ENCODE data around the gene DCXR. TPM values are rescaled to one million over a fixed set of nuclear protein-coding genes. Genes with fewer than 3 reads are reported as not detected.
A peak's percentile ranks its signal among the peaks of the same experiment; 100 is the strongest.

DCXR gene
- total and polyA plus RNA-seq, 2 of the 13 experiments (the other 11 are each of a cell fraction or from before 2014, with no cell fraction given) = 287 to 311 TPM

GRCh38 chr17:82085031-82085861 is 47.7 kb upstream of the DCXR start:
- no peak overlapping the region for H2AFZ ChIP-seq (ENCODE audit: low read length)
- ChIA-PET CTCF (ENCODE audit: low intra/inter-chr PET ratio, low total read pairs) (no interaction called here), POLR2A (interaction anchor here (2.5 kb wide), 1 partner anchor 21 kb away, joined by 7 read pairs; no protein-coding TSS in a partner anchor)
- no peak overlapping the region for H3K27ac ChIP-seq (ENCODE audit: extremely low read length, insufficient read depth, low read length)
- no peak overlapping the region for H3K4me2 ChIP-seq (ENCODE audit: low read depth, low read length)
- H3K79me2 ChIP-seq (ENCODE audit: insufficient read depth, low read length) = peaks cover 10% of the 10 kb centered on the region
- intact Hi-C loops (cut with micrococcal nuclease; ENCODE audit: unreplicated experiment) = no loop called here
- peaks cover 88 to 99% of the 10 kb centered on the region in 2 experiments for H3K36me3 ChIP-seq (replicated peaks in 1 of 2; ENCODE audit: control insufficient read depth in 1 of 2, insufficient read depth in 2 of 2, low read length in 2 of 2)
- FAIRE-seq = no peak
- DNase-seq (ENCODE audit: low spot score) = no peak
- in situ Hi-C loops (cut with HindIII; ENCODE audit: extremely low pct_ligation_motif_present, low pct_unique_long_range_greater_than_20kb) = no loop called here
- peak; percentile 24; the same call in 1 of the 2 replicates for TF ChIP-seq PAF1 (CRISPR knock-in tag; IDR thresholded peaks at IDR 0.05)
- 0 out of 2 replicates have a peak, but pooled peaks have one; percentile 21 for TF ChIP-seq BORCS8-MEF2B (CRISPR knock-in tag; IDR thresholded peaks at IDR 0.05)
- no peak for TF ChIP-seq FOXA1 (IDR thresholded peaks at IDR 0.05)
- TF ChIP-seq FOXA1 (CRISPR knock-in tag; IDR thresholded peaks at IDR 0.05) = no peak
- TF ChIP-seq ZNF543 (CRISPR knock-in tag; IDR thresholded peaks at IDR 0.05) = no peak
- 0 out of 2 replicates have a peak, but pooled peaks have one; percentile 10 for TF ChIP-seq MTA1 (CRISPR knock-in tag; IDR thresholded peaks at IDR 0.05; ENCODE audit: borderline replicate concordance)
- no peak for TF ChIP-seq ZMAT3 (CRISPR knock-in tag; conservative IDR thresholded peaks at IDR 0.05)
- TF ChIP-seq ZFX (CRISPR knock-in tag; IDR thresholded peaks at IDR 0.05; ENCODE audit: low read depth) = 0 out of 2 replicates have a peak, but pooled peaks have one; percentile 7
- TF ChIP-seq HNRNPK (IDR thresholded peaks at IDR 0.05; ENCODE audit: low read depth, low read length, poor library complexity, severe bottlenecking) = peak; percentile 43
- TF ChIP-seq, protein P1, sequence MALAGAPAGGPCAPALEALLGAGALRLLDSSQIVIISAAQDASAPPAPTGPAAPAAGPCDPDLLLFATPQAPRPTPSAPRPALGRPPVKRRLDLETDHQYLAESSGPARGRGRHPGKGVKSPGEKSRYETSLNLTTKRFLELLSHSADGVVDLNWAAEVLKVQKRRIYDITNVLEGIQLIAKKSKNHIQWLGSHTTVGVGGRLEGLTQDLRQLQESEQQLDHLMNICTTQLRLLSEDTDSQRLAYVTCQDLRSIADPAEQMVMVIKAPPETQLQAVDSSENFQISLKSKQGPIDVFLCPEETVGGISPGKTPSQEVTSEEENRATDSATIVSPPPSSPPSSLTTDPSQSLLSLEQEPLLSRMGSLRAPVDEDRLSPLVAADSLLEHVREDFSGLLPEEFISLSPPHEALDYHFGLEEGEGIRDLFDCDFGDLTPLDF (CRISPR knock-in tag; IDR thresholded peaks at IDR 0.05) = no peak
- TF ChIP-seq ZFY (CRISPR knock-in tag; IDR thresholded peaks at IDR 0.05) = 0 out of 2 replicates have a peak, but pooled peaks have one; percentile 2
- TF ChIP-seq ZNF740 (CRISPR knock-in tag; IDR thresholded peaks at IDR 0.05) = no peak
- 0 out of 2 replicates have a peak, but pooled peaks have one; percentile 14 for TF ChIP-seq ZFYVE20 (CRISPR knock-in tag; IDR thresholded peaks at IDR 0.05; ENCODE audit: borderline replicate concordance, low read depth)
- TF ChIP-seq ZNF253 (CRISPR knock-in tag; IDR thresholded peaks at IDR 0.05; ENCODE audit: borderline replicate concordance) = no peak
- peak in 1 of 2 experiments; percentile 24; a peak in 1 of 4 replicates for TF ChIP-seq POLR2A (IDR thresholded peaks at IDR 0.05; ENCODE audit: insufficient read depth in 1 of 2, low read depth in 2 of 2, low read length in 2 of 2)
- 0 out of 2 replicates have a peak, but pooled peaks have one; percentile 1 for TF ChIP-seq ZFP91 (CRISPR knock-in tag; IDR thresholded peaks at IDR 0.05; ENCODE audit: borderline replicate concordance)
- TF ChIP-seq RBFOX2 (IDR thresholded peaks at IDR 0.05; ENCODE audit: low read depth, low read length) = peak; percentile 76
- H3K27me3 ChIP-seq (ENCODE audit: control insufficient read depth in 1 of 2, insufficient read depth in 2 of 2, low read length in 2 of 2) = no peaks in the 10 kb centered on the region
- WGBS (ENCODE audit: low lambda C conversion rate) = 97% methylated on average over 26 of the region's 49 CpGs
- H3K9ac ChIP-seq (ENCODE audit: insufficient read depth, low read depth, low read length) = no peak overlapping the region
- no peaks in the 10 kb centered on the region for H3K4me1 ChIP-seq (ENCODE audit: insufficient read depth, low read length)
- H3K9me3 ChIP-seq (ENCODE audit: low read length) = no peaks in the 10 kb centered on the region
- H3K4me3 ChIP-seq (replicated peaks in 1 of 3; ENCODE audit: insufficient read depth in 1 of 3, low read depth in 2 of 3, low read length in 3 of 3) = no peak overlapping the region
- peaks cover 79% of the 10 kb centered on the region for H4K20me1 ChIP-seq (ENCODE audit: insufficient read depth, low read length)
- no TSS peak for BruUV-seq (replicated peaks)
- ATAC-seq = no peak
